Testis (tissue), 2 donors: ENCODE data around the gene NOC2L.

Source experiments
- POLR2A ChIP-seq: fragments of 450-650 bp; IDR thresholded peaks from one replicate; pipeline ENCODE4 v1.6.1; 2017; ENCODE audit warnings: antibody characterized with exemption, mild to moderate bottlenecking, moderate library complexity
- TF ChIP-seq, protein P1 (sequence below), 3 experiments: fragments of 450-650 bp in 2 of 3; fragments of 200-600 bp in 1 of 3; sonication (generic) in 1 of 3; IDR thresholded peaks; one replicate each; pipeline ENCODE4 v1.5.1; 2016 to 2019; ENCODE audit warnings: antibody characterized with exemption in 3 of 3, mild to moderate bottlenecking in 2 of 3, moderate library complexity in 1 of 3

DNA sequence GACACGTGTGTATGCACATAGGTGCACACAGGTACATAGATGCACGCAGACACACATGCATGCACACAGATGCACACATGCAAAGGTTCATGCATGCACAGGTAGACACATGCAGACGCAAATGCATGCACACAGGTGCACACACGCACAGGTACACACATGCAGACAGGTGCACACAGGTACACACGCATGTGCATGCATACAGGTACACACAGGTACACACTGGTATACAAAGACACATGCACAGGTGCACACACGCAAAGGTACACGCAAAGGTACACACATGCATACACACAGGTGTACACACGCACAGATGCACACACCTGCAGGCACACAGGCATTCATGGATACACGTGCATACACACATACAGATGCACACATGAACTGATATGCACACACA is 8.8 kb downstream of the NOC2L start:
- TF ChIP-seq, protein P1, sequence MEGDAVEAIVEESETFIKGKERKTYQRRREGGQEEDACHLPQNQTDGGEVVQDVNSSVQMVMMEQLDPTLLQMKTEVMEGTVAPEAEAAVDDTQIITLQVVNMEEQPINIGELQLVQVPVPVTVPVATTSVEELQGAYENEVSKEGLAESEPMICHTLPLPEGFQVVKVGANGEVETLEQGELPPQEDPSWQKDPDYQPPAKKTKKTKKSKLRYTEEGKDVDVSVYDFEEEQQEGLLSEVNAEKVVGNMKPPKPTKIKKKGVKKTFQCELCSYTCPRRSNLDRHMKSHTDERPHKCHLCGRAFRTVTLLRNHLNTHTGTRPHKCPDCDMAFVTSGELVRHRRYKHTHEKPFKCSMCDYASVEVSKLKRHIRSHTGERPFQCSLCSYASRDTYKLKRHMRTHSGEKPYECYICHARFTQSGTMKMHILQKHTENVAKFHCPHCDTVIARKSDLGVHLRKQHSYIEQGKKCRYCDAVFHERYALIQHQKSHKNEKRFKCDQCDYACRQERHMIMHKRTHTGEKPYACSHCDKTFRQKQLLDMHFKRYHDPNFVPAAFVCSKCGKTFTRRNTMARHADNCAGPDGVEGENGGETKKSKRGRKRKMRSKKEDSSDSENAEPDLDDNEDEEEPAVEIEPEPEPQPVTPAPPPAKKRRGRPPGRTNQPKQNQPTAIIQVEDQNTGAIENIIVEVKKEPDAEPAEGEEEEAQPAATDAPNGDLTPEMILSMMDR (IDR thresholded peaks at IDR 0.05), result no peak
- no peak for TF ChIP-seq POLR2A
